A549 (cell line): Measurements from ENCODE around the gene UQCC2.

Source experiments
- CHD4 ChIP-seq: fragments of 200-600 bp; sonication (generic); IDR thresholded peaks from 2 replicates; pipeline ENCODE4 v1.6.1; 2016; ENCODE audit warnings: antibody characterized with exemption, mild to moderate bottlenecking, borderline replicate concordance
- ESRRA ChIP-seq: fragments of 150-350 bp; IDR thresholded peaks from 2 replicates; pipeline ENCODE4 v1.6.1; 2014; ENCODE audit warnings: mild to moderate bottlenecking, low read length, borderline replicate concordance
- KDM5A ChIP-seq: fragments of 200-600 bp; sonication (generic); IDR thresholded peaks from 2 replicates; pipeline ENCODE4 v1.6.1; 2016; ENCODE audit warnings: antibody characterized with exemption, mild to moderate bottlenecking
- POLR2A ChIP-seq: IDR thresholded peaks from 2 replicates; pipeline ENCODE4 v1.6.1; 2012; ENCODE audit warnings: mild to moderate bottlenecking, low read length
- POLR2AphosphoS2 ChIP-seq: conservative IDR thresholded peaks from 2 replicates; pipeline ENCODE4 v1.6.1; 2012; ENCODE audit warnings: low read length, improper control_type of control experiment, inconsistent platforms
- RAD21 ChIP-seq, 2 experiments: fragments of >200 bp in 1 of 2; sonication (Bioruptor Twin) in 1 of 2; formaldehyde crosslinking in 1 of 2; IDR thresholded peaks in 1 of 2; conservative IDR thresholded peaks in 1 of 2; 2 replicates in 1 of 2; 3 replicates in 1 of 2; pipeline ENCODE4 v1.6.1; 2012 to 2018; ENCODE audit warnings: inconsistent platforms in 1 of 2
- RARB ChIP-seq: fragments of 250-450 bp; sonication (Bioruptor Pico); IDR thresholded peaks from 2 replicates; pipeline ENCODE4 v1.8.0; 2021; ENCODE audit warnings: mild to moderate bottlenecking, moderate library complexity
- RFX5 ChIP-seq: fragments of 450-650 bp; IDR thresholded peaks from 2 replicates; pipeline ENCODE4 v1.7.1; 2014; ENCODE audit warnings: antibody characterized with exemption, mild to moderate bottlenecking, moderate library complexity
- SMC3 ChIP-seq: fragments of >200 bp; sonication (Bioruptor Twin); formaldehyde crosslinking; IDR thresholded peaks from 3 replicates; pipeline ENCODE4 v1.6.1; 2018; ENCODE audit warnings: inconsistent platforms
- SREBF2 ChIP-seq: fragments of 450-650 bp; IDR thresholded peaks from 2 replicates; pipeline ENCODE4 v1.6.1; 2014; ENCODE audit warnings: mild to moderate bottlenecking, moderate library complexity
- ZFP36 ChIP-seq: fragments of 450-650 bp; IDR thresholded peaks from 2 replicates; pipeline ENCODE4 v1.6.1; 2014; ENCODE audit warnings: borderline replicate concordance; ENCODE audit not compliant: partially characterized antibody
- TF ChIP-seq, protein P1 (sequence below): fragments of >200 bp; sonication (Bioruptor Twin); formaldehyde crosslinking; IDR thresholded peaks from 3 replicates; pipeline ENCODE4 v1.5.1; 2016

DNA sequence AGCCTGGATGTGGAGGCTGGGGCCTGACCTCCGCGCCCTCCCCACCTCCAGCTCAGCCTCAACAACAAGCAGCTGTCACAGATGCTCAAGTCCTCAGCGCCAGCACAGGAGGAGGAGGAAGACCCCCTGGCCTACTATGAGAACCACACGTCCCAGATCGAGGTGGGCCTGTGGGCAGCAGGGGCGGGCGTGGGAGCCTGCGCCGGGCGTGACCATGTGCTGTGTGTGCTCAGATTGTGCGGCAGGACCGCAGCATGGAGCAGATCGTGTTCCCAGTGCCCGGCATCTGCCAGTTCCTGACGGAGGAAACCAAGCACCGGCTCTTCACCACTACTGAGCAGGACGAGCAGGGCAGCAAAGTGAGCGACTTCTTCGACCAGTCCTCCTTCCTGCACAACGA is 23.5 kb downstream of the UQCC2 start:
- TF ChIP-seq KDM5A = no peak
- TF ChIP-seq SREBF2 = no peak
- TF ChIP-seq CHD4 = no peak
- no peak for TF ChIP-seq ESRRA
- TF ChIP-seq RAD21 (conservative IDR thresholded peaks at IDR 0.05 in 1 of 2, IDR thresholded peaks at IDR 0.05 in 1 of 2) = no peak
- TF ChIP-seq, protein P1, sequence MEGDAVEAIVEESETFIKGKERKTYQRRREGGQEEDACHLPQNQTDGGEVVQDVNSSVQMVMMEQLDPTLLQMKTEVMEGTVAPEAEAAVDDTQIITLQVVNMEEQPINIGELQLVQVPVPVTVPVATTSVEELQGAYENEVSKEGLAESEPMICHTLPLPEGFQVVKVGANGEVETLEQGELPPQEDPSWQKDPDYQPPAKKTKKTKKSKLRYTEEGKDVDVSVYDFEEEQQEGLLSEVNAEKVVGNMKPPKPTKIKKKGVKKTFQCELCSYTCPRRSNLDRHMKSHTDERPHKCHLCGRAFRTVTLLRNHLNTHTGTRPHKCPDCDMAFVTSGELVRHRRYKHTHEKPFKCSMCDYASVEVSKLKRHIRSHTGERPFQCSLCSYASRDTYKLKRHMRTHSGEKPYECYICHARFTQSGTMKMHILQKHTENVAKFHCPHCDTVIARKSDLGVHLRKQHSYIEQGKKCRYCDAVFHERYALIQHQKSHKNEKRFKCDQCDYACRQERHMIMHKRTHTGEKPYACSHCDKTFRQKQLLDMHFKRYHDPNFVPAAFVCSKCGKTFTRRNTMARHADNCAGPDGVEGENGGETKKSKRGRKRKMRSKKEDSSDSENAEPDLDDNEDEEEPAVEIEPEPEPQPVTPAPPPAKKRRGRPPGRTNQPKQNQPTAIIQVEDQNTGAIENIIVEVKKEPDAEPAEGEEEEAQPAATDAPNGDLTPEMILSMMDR = no peak
- TF ChIP-seq SMC3 = no peak
- TF ChIP-seq POLR2A = no peak
- no peak for TF ChIP-seq RFX5
- no peak for TF ChIP-seq POLR2AphosphoS2
- no peak for TF ChIP-seq RARB (CRISPR knock-in tag)
- no peak for TF ChIP-seq ZFP36
